Kidney (tissue), 14 donors: ENCODE results near the gene CMYA5. TPM values are rescaled to one million over a fixed set of nuclear protein-coding genes. Genes with fewer than 3 reads are reported as not detected.
A peak's percentile ranks its signal among the peaks of the same experiment; 100 is the strongest.

Experiments
- DNase-seq, 5 donors: peaks; one replicate each; pipeline ENCODE4 v3.0.0-alpha.2; 2013 to 2020
- FAIRE-seq: peaks from 2 replicates; lab custom pipeline; 2012; peaks lifted over from hg19 to GRCh38; lab: Jason Lieb, UNC
- H3K27ac ChIP-seq, 2 donors: one replicate each; pipeline ENCODE4 v1.7.0; 2013; ENCODE audit warnings: low read depth in 2 of 2, low read length in 2 of 2, inconsistent platforms in 1 of 2
- H3K27me3 ChIP-seq: one replicate; pipeline ENCODE4 v1.7.1; 2013; ENCODE audit warnings: low read length, inconsistent platforms; ENCODE audit not compliant: control insufficient read depth, insufficient read depth
- H3K36me3 ChIP-seq, 3 donors: one replicate each; pipeline versions ENCODE4 v1.7.0 to v1.7.1; 2013; ENCODE audit warnings: low read length in 3 of 3, control low read depth in 1 of 3, inconsistent platforms in 1 of 3; ENCODE audit not compliant: insufficient read depth in 3 of 3, control insufficient read depth in 2 of 3
- H3K4me1 ChIP-seq, 3 donors: one replicate each; pipeline versions ENCODE4 v1.7.0 to v1.7.1; 2013; ENCODE audit warnings: low read length in 3 of 3, inconsistent platforms in 1 of 3, low read depth in 1 of 3; ENCODE audit not compliant: control insufficient read depth in 2 of 3, insufficient read depth in 2 of 3
- H3K4me3 ChIP-seq, 3 donors: one replicate each; pipeline versions ENCODE4 v1.7.0 to v1.8.1; 2013; ENCODE audit warnings: low read length in 3 of 3, control low read depth in 1 of 3, inconsistent platforms in 1 of 3
- H3K9ac ChIP-seq, 3 donors: one replicate each; pipeline versions ENCODE4 v1.7.0 to v1.7.1; 2013; ENCODE audit warnings: low read length in 3 of 3, control low read depth in 1 of 3, inconsistent platforms in 1 of 3
- H3K9me3 ChIP-seq, 3 donors: one replicate each; pipeline versions ENCODE4 v1.7.0 to v1.7.1; 2013; ENCODE audit warnings: low read length in 3 of 3, control low read depth in 1 of 3, inconsistent platforms in 1 of 3; ENCODE audit not compliant: control insufficient read depth in 2 of 3, insufficient read depth in 1 of 3
- CTCF ChIP-seq: IDR thresholded peaks from 3 replicates; pipeline ENCODE4 v1.5.1; 2012; ENCODE audit warnings: mild to moderate bottlenecking, moderate library complexity, borderline replicate concordance; ENCODE audit not compliant: insufficient read depth; ENCODE audit errors: extremely low read depth
- intact Hi-C: fragments of 100-400 bp; cut with DNase I; formaldehyde crosslinking; loops from one replicate; pipeline ENCODE4 v1.11.1; 2022
- polyA plus RNA-seq: library from polyadenylated mRNA; stranded (reverse); fragments of 350-450 nt; fragmentation: Illumina TruSeq; extraction: RNeasy Lipid Tissue Mini Kit (QIAGEN cat#74804); gene quantifications from one replicate; pipeline ENCODE4 v1.2.3, GENCODE V29; 2014; ENCODE audit warnings: low read depth, low replicate concordance; ENCODE audit not compliant: insufficient read depth
- total RNA-seq: library from RNA; stranded (reverse); fragmentation: NEBNext Ultra II Directional; extraction: Animal tissue kit (Norgen Biotek cat#: 25700); gene quantifications from one replicate; pipeline ENCODE4 v1.2.1, GENCODE V29; 2021
- donor health status: control.
- donor health status: control.
- donor health status: control.
- donor health status: control.
- donor health status: control.
- donor health status: DM: yes; HTN: yes; CAD: no.
- donor health status: Normal renal cell carcinoma (clear cell type).

The CMYA5 gene
- total and polyA plus RNA-seq, 2 donors from 2014 or later = 6.1 to 6.5 TPM

- H3K36me3 ChIP-seq = no peaks in the 10 kb centered on the region
- peaks cover 0 to 18% (median under 1%) of the 10 kb centered on the region in 3 donors for H3K4me1 ChIP-seq
- H3K9me3 ChIP-seq = no peaks in the 10 kb centered on the region
- no peak for TF ChIP-seq CTCF
- intact Hi-C loops = no loop called here
- H3K27ac ChIP-seq = no peak overlapping the region
- no peak for FAIRE-seq
- no peak overlapping the region for H3K9ac ChIP-seq
- no peak for DNase-seq
- no peak overlapping the region for H3K4me3 ChIP-seq
- no peaks in the 10 kb centered on the region for H3K27me3 ChIP-seq
Measured at GRCh38 chr5:79750611-79751510, 61.2 kb downstream of the CMYA5 start.

GRCh38 chr5:79753092-79753491 is 63.5 kb downstream of the CMYA5 start:
- Histone ChIP-seq H3K9me3 (no peaks in the 10 kb centered on the region), H3K27ac (no peak overlapping the region), H3K36me3 (no peaks in the 10 kb centered on the region), H3K4me3 (no peak overlapping the region), H3K4me1 (peaks cover 0 to 24% (median 4%) of the 10 kb centered on the region in 3 donors), H3K27me3 (no peaks in the 10 kb centered on the region), H3K9ac (no peak overlapping the region)
- intact Hi-C loops = no loop called here
- FAIRE-seq = no peak
- DNase-seq = no peak
- TF ChIP-seq CTCF = no peak

GRCh38 chr5:79753877-79754645 is 64.4 kb downstream of the CMYA5 start:
- Histone ChIP-seq H3K4me3 (peak overlapping the region in 1 of 3 donors; percentile 46), H3K9me3 (no peaks in the 10 kb centered on the region), H3K9ac (no peak overlapping the region), H3K27ac (peak overlapping the region; percentile 78 to 87), H3K4me1 (peaks cover 0 to 24% (median 4%) of the 10 kb centered on the region in 3 donors), H3K36me3 (no peaks in the 10 kb centered on the region), H3K27me3 (no peaks in the 10 kb centered on the region)
- FAIRE-seq (no peak), DNase-seq (peak in 2 of 5 donors; percentile 25 to 38)
- intact Hi-C loops = no loop called here
- no peak for TF ChIP-seq CTCF
